ENCODE measurements around the gene LRRTM1. TPM values are rescaled to one million over a fixed set of nuclear protein-coding genes. Genes with fewer than 3 reads are reported as not detected.

The LRRTM1 gene
- polyA plus RNA-seq, 2 of the 4 experiments (the other 2 are of a cell fraction), result not detected

GRCh38 chr2:80266231-80266630, 38.3 kb downstream of the LRRTM1 start:
- CTCF ChIA-PET, result no interaction called here
- TF ChIP-seq ELK1 (IDR thresholded peaks at IDR 0.05; ENCODE audit: low read depth, low read length) (no peak), HOXB5 (CRISPR knock-in tag; IDR thresholded peaks at IDR 0.05) (no peak), CHD4 (IDR thresholded peaks at IDR 0.05; ENCODE audit: borderline replicate concordance) (no peak), HOXB13 (CRISPR knock-in tag; IDR thresholded peaks at IDR 0.05; ENCODE audit: low read depth) (no peak)

DNA sequence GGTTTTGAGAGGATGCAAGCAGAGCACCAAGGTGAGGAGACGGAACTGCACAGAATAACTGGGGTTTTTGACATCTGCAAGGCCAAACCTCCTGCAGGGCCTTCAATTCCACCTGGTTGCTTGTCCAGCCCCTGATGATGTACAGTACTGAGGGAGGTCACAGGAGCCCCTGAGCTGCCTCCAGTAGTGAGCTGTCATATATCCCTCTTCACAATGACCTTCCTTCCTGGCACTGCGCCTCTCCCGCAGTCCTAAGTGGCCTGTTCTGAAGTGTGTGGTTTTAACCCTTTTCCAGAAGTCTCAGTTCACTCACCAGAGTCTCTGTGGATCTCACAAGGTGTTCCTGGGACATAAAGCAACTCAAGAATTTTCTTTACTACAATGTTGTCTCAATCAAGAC, 45.3 kb downstream of the LRRTM1 start:
- CTCF ChIA-PET, result no interaction called here
- H3K4me1 ChIP-seq, result no peaks in the 10 kb centered on the region
- FAIRE-seq (no peak), DNase-seq (ENCODE audit: low read depth in 1 of 2, low spot score in 1 of 2) (no peak), ATAC-seq (no peak)
- no peak overlapping the region for H3K4me2 ChIP-seq
- WGBS (ENCODE audit: missing lambda C conversion rate), result 25% methylated on average over 3 of the region's 3 CpGs
- H3K27ac ChIP-seq, result no peak overlapping the region
- H3K9me3 ChIP-seq, result 0 out of 3 replicates have a peak, but pooled peaks cover 3% of the 10 kb centered on the region
- no peak overlapping the region for H3K4me3 ChIP-seq
- POLR2A ChIA-PET, result no interaction called here
- TF ChIP-seq CTCF (IDR thresholded peaks at IDR 0.05), result no peak
- no peak for TF ChIP-seq CHD2 (IDR thresholded peaks at IDR 0.05; ENCODE audit: low read length, partially characterized antibody)
- TF ChIP-seq ZFP36 (IDR thresholded peaks at IDR 0.05; ENCODE audit: borderline replicate concordance, partially characterized antibody), result no peak
- TF ChIP-seq CEBPB (IDR thresholded peaks at IDR 0.05), result no peak
- no peak for TF ChIP-seq CBX8 (IDR thresholded peaks at IDR 0.05)
- TF ChIP-seq KDM1A (IDR thresholded peaks at IDR 0.05; ENCODE audit: low read depth), result no peak
- TF ChIP-seq HOXB5 (CRISPR knock-in tag; IDR thresholded peaks at IDR 0.05), result no peak
- no peak for TF ChIP-seq EHMT2 (IDR thresholded peaks at IDR 0.05; ENCODE audit: low read depth)
- TF ChIP-seq PHF8 (IDR thresholded peaks at IDR 0.05; ENCODE audit: borderline replicate concordance, low read depth), result no peak
- TF ChIP-seq SMC3 (IDR thresholded peaks at IDR 0.05), result no peak
- no peak for TF ChIP-seq NFE2L2 (conservative IDR thresholded peaks at IDR 0.05; ENCODE audit: low read length)
- no peak for TF ChIP-seq MYC (IDR thresholded peaks at IDR 0.05; ENCODE audit: borderline replicate concordance, low read length)
- no peak for TF ChIP-seq FOSL2 (IDR thresholded peaks at IDR 0.05)
- no peak for TF ChIP-seq FOSL2 (CRISPR knock-in tag; IDR thresholded peaks at IDR 0.05)
- TF ChIP-seq, protein P1, sequence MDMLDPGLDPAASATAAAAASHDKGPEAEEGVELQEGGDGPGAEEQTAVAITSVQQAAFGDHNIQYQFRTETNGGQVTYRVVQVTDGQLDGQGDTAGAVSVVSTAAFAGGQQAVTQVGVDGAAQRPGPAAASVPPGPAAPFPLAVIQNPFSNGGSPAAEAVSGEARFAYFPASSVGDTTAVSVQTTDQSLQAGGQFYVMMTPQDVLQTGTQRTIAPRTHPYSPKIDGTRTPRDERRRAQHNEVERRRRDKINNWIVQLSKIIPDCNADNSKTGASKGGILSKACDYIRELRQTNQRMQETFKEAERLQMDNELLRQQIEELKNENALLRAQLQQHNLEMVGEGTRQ (IDR thresholded peaks at IDR 0.05), result no peak

More at GRCh38 chr2:80266231-80266630, 38.3 kb downstream of the LRRTM1 start:
- no peak for DNase-seq (ENCODE audit: low read depth in 1 of 2, low spot score in 1 of 2)
- Histone ChIP-seq H3K9me3 (0 out of 3 replicates have a peak, but pooled peaks cover 3% of the 10 kb centered on the region), H3K27ac (no peak overlapping the region), H3K4me3 (no peak overlapping the region), H3K4me1 (no peaks in the 10 kb centered on the region), H3K4me2 (no peak overlapping the region)
- POLR2A ChIA-PET, result no interaction called here
- ATAC-seq, result no peak
- 6% methylated on average over 6 of the region's 6 CpGs for WGBS (ENCODE audit: missing lambda C conversion rate)
- FAIRE-seq, result no peak

DNA sequence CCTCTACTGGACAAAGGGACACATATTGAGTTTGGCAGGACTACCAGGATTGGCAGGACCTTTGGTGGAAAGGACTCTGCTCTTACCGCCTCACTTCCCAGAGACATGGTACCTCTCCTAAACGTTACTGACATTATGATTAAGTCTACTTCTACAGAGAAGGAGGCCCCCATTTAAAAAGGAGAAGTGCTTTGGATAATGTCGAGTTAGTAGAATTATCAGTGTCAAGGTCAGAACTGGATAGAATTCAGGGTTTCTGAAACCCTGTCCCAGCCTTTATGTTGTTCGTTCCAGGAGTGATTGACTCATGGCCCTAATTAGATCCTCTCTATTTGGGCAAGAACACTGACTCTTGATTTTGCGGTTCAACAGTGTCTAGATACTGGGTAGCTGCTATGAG, 45.8 kb downstream of the LRRTM1 start:
- TF ChIP-seq JUNB (IDR thresholded peaks at IDR 0.05) (no peak), PHF8 (IDR thresholded peaks at IDR 0.05; ENCODE audit: borderline replicate concordance, low read depth) (no peak), ZFP36 (IDR thresholded peaks at IDR 0.05; ENCODE audit: borderline replicate concordance, partially characterized antibody) (no peak), KDM5A (IDR thresholded peaks at IDR 0.05) (no peak), SREBF2 (IDR thresholded peaks at IDR 0.05) (no peak), RNF2 (IDR thresholded peaks at IDR 0.05; ENCODE audit: borderline replicate concordance, low read depth) (no peak), CHD2 (IDR thresholded peaks at IDR 0.05; ENCODE audit: low read length, partially characterized antibody) (no peak), ZNF302 (CRISPR knock-in tag; IDR thresholded peaks at IDR 0.05) (no peak), BHLHE40 (IDR thresholded peaks at IDR 0.05; ENCODE audit: low read depth, low read length) (no peak), RAD21 (conservative IDR thresholded peaks at IDR 0.05 in 1 of 2, IDR thresholded peaks at IDR 0.05 in 1 of 2) (no peak), EP300 (IDR thresholded peaks at IDR 0.05) (no peak), FOXS1 (CRISPR knock-in tag; IDR thresholded peaks at IDR 0.05) (no peak), NR3C1 (IDR thresholded peaks at IDR 0.05) (no peak), ZC3H11A (IDR thresholded peaks at IDR 0.05) (no peak)
- TF ChIP-seq, protein P2, sequence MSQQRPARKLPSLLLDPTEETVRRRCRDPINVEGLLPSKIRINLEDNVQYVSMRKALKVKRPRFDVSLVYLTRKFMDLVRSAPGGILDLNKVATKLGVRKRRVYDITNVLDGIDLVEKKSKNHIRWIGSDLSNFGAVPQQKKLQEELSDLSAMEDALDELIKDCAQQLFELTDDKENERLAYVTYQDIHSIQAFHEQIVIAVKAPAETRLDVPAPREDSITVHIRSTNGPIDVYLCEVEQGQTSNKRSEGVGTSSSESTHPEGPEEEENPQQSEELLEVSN (IDR thresholded peaks at IDR 0.05; ENCODE audit: borderline replicate concordance, low read depth), result no peak
- no peak overlapping the region for H3K4me3 ChIP-seq
- no peak for ATAC-seq
- CTCF ChIA-PET, result interaction anchor here (0.6 kb wide), 1 partner anchor 9 kb away, joined by 3 read pairs; no protein-coding TSS in a partner anchor
- POLR2A ChIA-PET, result no interaction called here
- 0 out of 3 replicates have a peak, but pooled peaks cover under 1% of the 10 kb centered on the region for H3K9me3 ChIP-seq
- WGBS (ENCODE audit: missing lambda C conversion rate), result 28% methylated on average over 5 of the region's 5 CpGs
- H3K27ac ChIP-seq, result no peak overlapping the region
- no peak for FAIRE-seq
- no peak for DNase-seq (ENCODE audit: low read depth in 1 of 2, low spot score in 1 of 2)
- H3K4me2 ChIP-seq, result no peak overlapping the region
- H3K4me1 ChIP-seq, result no peaks in the 10 kb centered on the region
